Ishikawa (cell line): ENCODE results near the gene ACP7.
A peak's percentile ranks its signal among the peaks of the same experiment; 100 is the strongest.

Source experiments
- CEBPB ChIP-seq: IDR thresholded peaks from 2 replicates; pipeline ENCODE4 v1.6.1; 2012
- CREB1 ChIP-seq: IDR thresholded peaks from 2 replicates; pipeline ENCODE4 v1.6.1; 2012; ENCODE audit warnings: low read depth
- EGR1 ChIP-seq: IDR thresholded peaks from 2 replicates; pipeline ENCODE4 v1.6.1; 2012
- EP300 ChIP-seq: IDR thresholded peaks from 2 replicates; pipeline ENCODE4 v1.6.1; 2012; ENCODE audit warnings: borderline replicate concordance
- FOXM1 ChIP-seq: IDR thresholded peaks from 2 replicates; pipeline ENCODE4 v1.6.1; 2012; ENCODE audit warnings: low read depth, borderline replicate concordance
- MAX ChIP-seq: IDR thresholded peaks from 2 replicates; pipeline ENCODE4 v1.6.1; 2012
- NFIC ChIP-seq: IDR thresholded peaks from 2 replicates; pipeline ENCODE4 v1.6.1; 2012
- RAD21 ChIP-seq: IDR thresholded peaks from 2 replicates; pipeline ENCODE4 v1.6.1; 2012; ENCODE audit warnings: low read depth
- REST ChIP-seq: IDR thresholded peaks from 2 replicates; pipeline ENCODE4 v1.6.1; 2012; ENCODE audit warnings: low read depth, mild to moderate bottlenecking
- TAF1 ChIP-seq: IDR thresholded peaks from 2 replicates; pipeline ENCODE4 v1.6.1; 2012; ENCODE audit warnings: low read depth, mild to moderate bottlenecking
- TCF12 ChIP-seq: IDR thresholded peaks from 2 replicates; pipeline ENCODE4 v1.6.1; 2012; ENCODE audit warnings: low read depth
- TEAD4 ChIP-seq: IDR thresholded peaks from 2 replicates; pipeline ENCODE4 v1.6.1; 2012
- USF1 ChIP-seq: IDR thresholded peaks from 2 replicates; pipeline ENCODE4 v1.6.1; 2012
- YY1 ChIP-seq: IDR thresholded peaks from 2 replicates; pipeline ENCODE4 v1.6.1; 2012; ENCODE audit warnings: low read depth
- ZBTB7A ChIP-seq: IDR thresholded peaks from 2 replicates; pipeline ENCODE4 v1.6.1; 2012; ENCODE audit warnings: low read depth

The ACP7 gene

GRCh38 chr19:39109641-39110040 is 25.5 kb downstream of the ACP7 start:
- TF ChIP-seq MAX, result no peak
- no peak for TF ChIP-seq EP300
- no peak for TF ChIP-seq USF1

GRCh38 chr19:39110263-39110967 is 26.2 kb downstream of the ACP7 start:
- no peak for TF ChIP-seq EGR1
- TF ChIP-seq USF1, result no peak
- TF ChIP-seq CREB1, result no peak
- TF ChIP-seq YY1, result no peak
- no peak for TF ChIP-seq REST
- TF ChIP-seq CEBPB, result no peak
- peak; percentile 76 for TF ChIP-seq RAD21
- TF ChIP-seq ZBTB7A, result 0 out of 2 replicates have a peak, but pooled peaks have one; percentile 37

- TF ChIP-seq REST (no peak), YY1 (no peak), RAD21 (no peak), TCF12 (no peak), FOXM1 (no peak), TEAD4 (no peak), USF1 (no peak), ZBTB7A (no peak), NFIC (no peak), CREB1 (no peak), MAX (no peak)
Measured at GRCh38 chr19:39111593-39112199, 27.5 kb downstream of the ACP7 start.

GRCh38 chr19:39112338-39112890 is 28.2 kb downstream of the ACP7 start:
- no peak for TF ChIP-seq EGR1
- no peak for TF ChIP-seq FOXM1
- no peak for TF ChIP-seq TCF12
- no peak for TF ChIP-seq NFIC
- no peak for TF ChIP-seq EP300
- TF ChIP-seq CREB1, result no peak
- no peak for TF ChIP-seq REST
- TF ChIP-seq CEBPB, result no peak
- TF ChIP-seq TAF1, result no peak
- TF ChIP-seq RAD21, result no peak
- no peak for TF ChIP-seq ZBTB7A
- no peak for TF ChIP-seq YY1
- no peak for TF ChIP-seq MAX
